Thoracic aorta (tissue), 2 donors: ENCODE results near the gene F2. TPM values are rescaled to one million over a fixed set of nuclear protein-coding genes. Genes with fewer than 3 reads are reported as not detected.
"Not testable (repeated sequence)": the region's sequence is repeated elsewhere in the genome, so short reads cannot be mapped to it uniquely, and the experiment has no call there.

ENCODE experiments used
- ATAC-seq: fragments of 150-250 bp; one replicate; pipeline ENCODE4 v1.8.0; 2017; ENCODE audit warnings: low read depth; ENCODE audit not compliant: insufficient number of reproducible peaks, low FRiP score
- DNase-seq: peaks from one replicate; pipeline ENCODE4 v3.0.0-alpha.2; 2020; ENCODE audit warnings: low spot score
- H3K27ac ChIP-seq, 2 donors: fragments of 200-600 bp; sonication (generic); 1 replicate in 1 of 2; 2 replicates in 1 of 2; pipeline ENCODE4 v1.5.1; 2016; ENCODE audit warnings: mild to moderate bottlenecking in 2 of 2, moderate library complexity in 2 of 2
- H3K27me3 ChIP-seq: fragments of 200-600 bp; sonication (generic); replicated peaks from 2 replicates; pipeline ENCODE4 v1.6.0; 2016; ENCODE audit warnings: mild to moderate bottlenecking; ENCODE audit not compliant: insufficient read depth
- H3K36me3 ChIP-seq: fragments of 200-600 bp; sonication (generic); one replicate; pipeline ENCODE4 v1.5.1; 2016
- H3K4me1 ChIP-seq, 2 donors: fragments of 200-600 bp; sonication (generic); 1 replicate in 1 of 2; 2 replicates in 1 of 2; pipeline versions ENCODE4 v1.5.1 to v1.6.0; 2016; ENCODE audit warnings: low read depth in 2 of 2, mild to moderate bottlenecking in 1 of 2; ENCODE audit not compliant: control insufficient read depth in 1 of 2
- H3K4me3 ChIP-seq: fragments of 200-600 bp; sonication (generic); 2 replicates; pipeline ENCODE4 v1.5.1; 2016; ENCODE audit warnings: mild to moderate bottlenecking
- H3K9me3 ChIP-seq: fragments of 200-600 bp; sonication (generic); 2 replicates; pipeline ENCODE4 v1.5.1; 2016
- total RNA-seq, 2 donors: library from RNA; depleted of rRNA; stranded (reverse); fragments of >200 nt; gene quantifications; one replicate each; pipeline versions ENCODE4 v1.1.0 to v1.2.3, GENCODE V29; 2016
- TF ChIP-seq, protein P1 (sequence below): fragments of 200-600 bp; sonication (generic); IDR thresholded peaks from one replicate; pipeline ENCODE4 v1.5.1; 2019; ENCODE audit warnings: antibody characterized with exemption

F2 gene
- total RNA-seq, 2 donors from 2014 or later = not detected

- Histone ChIP-seq H3K27ac (peak overlapping the region; percentile 93 to 94), H3K9me3 (no peaks in the 10 kb centered on the region), H3K36me3 (peaks cover 23% of the 10 kb centered on the region), H3K4me3 (no peak overlapping the region), H3K27me3 (no peaks in the 10 kb centered on the region), H3K4me1 (peaks cover 28 to 47% of the 10 kb centered on the region in 2 donors)
- DNase-seq (no peak), ATAC-seq (no peak)
- TF ChIP-seq, protein P1, sequence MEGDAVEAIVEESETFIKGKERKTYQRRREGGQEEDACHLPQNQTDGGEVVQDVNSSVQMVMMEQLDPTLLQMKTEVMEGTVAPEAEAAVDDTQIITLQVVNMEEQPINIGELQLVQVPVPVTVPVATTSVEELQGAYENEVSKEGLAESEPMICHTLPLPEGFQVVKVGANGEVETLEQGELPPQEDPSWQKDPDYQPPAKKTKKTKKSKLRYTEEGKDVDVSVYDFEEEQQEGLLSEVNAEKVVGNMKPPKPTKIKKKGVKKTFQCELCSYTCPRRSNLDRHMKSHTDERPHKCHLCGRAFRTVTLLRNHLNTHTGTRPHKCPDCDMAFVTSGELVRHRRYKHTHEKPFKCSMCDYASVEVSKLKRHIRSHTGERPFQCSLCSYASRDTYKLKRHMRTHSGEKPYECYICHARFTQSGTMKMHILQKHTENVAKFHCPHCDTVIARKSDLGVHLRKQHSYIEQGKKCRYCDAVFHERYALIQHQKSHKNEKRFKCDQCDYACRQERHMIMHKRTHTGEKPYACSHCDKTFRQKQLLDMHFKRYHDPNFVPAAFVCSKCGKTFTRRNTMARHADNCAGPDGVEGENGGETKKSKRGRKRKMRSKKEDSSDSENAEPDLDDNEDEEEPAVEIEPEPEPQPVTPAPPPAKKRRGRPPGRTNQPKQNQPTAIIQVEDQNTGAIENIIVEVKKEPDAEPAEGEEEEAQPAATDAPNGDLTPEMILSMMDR = no peak
These were observed 7.7 kb upstream of the F2 start for GRCh38 chr11:46711303-46711702.

DNA sequence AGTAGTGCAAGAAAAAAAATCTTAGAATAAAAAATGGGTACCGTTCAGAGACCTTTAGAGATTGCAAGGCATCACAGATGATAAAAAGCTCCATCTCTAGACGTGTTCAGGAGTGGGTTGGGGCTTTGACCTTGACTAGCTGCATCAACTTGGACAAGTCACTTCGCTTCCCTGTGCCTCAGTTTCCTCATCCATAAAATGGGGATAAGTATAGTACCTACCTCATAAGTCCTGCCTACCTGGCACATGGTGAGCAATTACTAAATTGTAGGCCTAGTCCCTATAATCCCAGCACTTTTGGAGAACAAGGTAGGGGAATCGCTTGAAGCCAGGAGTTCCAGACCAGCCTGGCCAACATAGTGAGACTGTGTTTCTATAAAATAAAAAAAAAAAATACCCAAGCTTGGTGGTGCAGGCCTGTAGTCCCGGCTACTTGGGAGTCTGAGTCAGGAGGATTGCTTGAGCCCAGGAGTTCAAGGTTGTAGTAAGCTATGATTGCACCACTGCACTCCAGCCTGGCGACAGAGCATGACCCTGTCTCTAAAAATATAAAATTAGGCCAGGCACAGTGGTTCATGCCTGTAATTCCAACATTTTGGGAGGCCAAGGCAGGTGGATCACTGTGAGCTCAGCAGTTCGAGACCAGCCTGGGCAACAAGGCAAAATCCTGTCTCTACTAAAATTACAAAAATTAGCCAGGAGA is 6.0 kb upstream of the F2 start:
- TF ChIP-seq, protein P1 = no peak
- Histone ChIP-seq H3K27ac (peak overlapping the region; percentile 93 to 94), H3K4me1 (peaks cover 30 to 52% of the 10 kb centered on the region in 2 donors), H3K27me3 (no peaks in the 10 kb centered on the region), H3K4me3 (no peak overlapping the region), H3K9me3 (no peaks in the 10 kb centered on the region), H3K36me3 (peaks cover 7% of the 10 kb centered on the region)
- ATAC-seq (no peak), DNase-seq (no peak)

DNA sequence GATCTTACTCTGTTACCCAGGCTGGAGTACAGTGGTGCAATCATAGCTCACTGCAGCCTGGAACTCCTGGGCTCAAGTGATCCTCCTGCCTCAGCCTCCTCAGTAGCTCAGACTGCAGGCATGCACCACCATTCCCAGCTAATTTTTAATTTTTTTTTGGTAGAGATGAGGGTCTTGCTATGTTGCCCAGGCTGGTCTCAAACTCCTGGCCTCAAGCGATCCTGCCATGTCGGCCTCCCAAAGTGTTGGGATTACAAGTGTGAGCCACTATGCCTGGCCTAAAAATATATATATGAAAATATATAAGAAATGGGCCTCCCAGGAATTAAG is 1.2 kb upstream of the F2 start:
- not testable (repeated sequence) for DNase-seq, H3K27ac ChIP-seq, H3K9me3 ChIP-seq, H3K27me3 ChIP-seq, H3K36me3 ChIP-seq, ATAC-seq, H3K4me3 ChIP-seq
- H3K4me1 ChIP-seq = peaks cover 23 to 33% of the 10 kb centered on the region in 2 donors

GRCh38 chr11:46718155-46719019 is 626 bp upstream of the F2 start:
- no peak overlapping the region for H3K27ac ChIP-seq
- no peaks in the 10 kb centered on the region for H3K9me3 ChIP-seq
- no peak overlapping the region for H3K4me3 ChIP-seq
- TF ChIP-seq, protein P1 = no peak
- ATAC-seq = no peak
- no peak for DNase-seq
- H3K27me3 ChIP-seq = no peaks in the 10 kb centered on the region
- H3K36me3 ChIP-seq = no peaks in the 10 kb centered on the region
- H3K4me1 ChIP-seq = peaks cover 17 to 27% of the 10 kb centered on the region in 2 donors

DNA sequence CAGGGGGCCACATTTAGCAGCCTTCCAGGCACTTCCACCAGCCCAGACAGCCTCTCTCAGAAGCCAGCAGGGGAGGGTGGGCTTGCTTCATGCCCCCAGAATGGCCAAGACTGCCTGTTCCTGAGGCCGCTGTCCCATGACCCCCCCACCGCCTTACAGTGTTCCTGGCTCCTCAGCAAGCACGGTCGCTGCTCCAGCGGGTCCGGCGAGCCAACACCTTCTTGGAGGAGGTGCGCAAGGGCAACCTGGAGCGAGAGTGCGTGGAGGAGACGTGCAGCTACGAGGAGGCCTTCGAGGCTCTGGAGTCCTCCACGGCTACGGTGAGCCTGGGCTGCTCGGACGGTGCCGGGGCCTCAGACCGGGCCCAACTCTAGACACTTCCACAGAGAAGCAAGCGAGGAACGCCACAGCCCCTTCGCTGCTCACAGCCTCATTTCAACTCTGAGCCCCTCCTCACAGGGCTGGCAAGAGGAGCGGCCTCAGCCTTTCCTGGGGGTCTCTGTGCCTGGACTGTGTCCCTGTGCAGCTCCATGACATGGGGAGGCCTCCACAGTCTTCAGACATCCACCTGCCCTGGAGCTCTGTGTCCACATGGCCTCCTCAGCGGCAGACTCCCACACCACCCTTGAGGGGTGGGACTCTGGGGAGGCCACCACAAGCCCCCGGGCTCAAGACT is 668 bp downstream of the F2 start:
- no peaks in the 10 kb centered on the region for H3K27me3 ChIP-seq
- no peak for DNase-seq
- ATAC-seq = no peak
- H3K4me3 ChIP-seq = no peak overlapping the region
- H3K4me1 ChIP-seq = peaks cover 12 to 17% of the 10 kb centered on the region in 2 donors
- H3K36me3 ChIP-seq = no peaks in the 10 kb centered on the region
- H3K27ac ChIP-seq = no peak overlapping the region
- TF ChIP-seq, protein P1 = no peak
- no peaks in the 10 kb centered on the region for H3K9me3 ChIP-seq
